ENCODE measurements around the gene TCF25. TPM values are rescaled to one million over a fixed set of nuclear protein-coding genes. Genes with fewer than 3 reads are reported as not detected.
A peak's percentile ranks its signal among the peaks of the same experiment; 100 is the strongest.
"Not testable (repeated sequence)": the region's sequence is repeated elsewhere in the genome, so short reads cannot be mapped to it uniquely, and the experiment has no call there.

The TCF25 gene
- total RNA-seq, 2 experiments from 2014 or later = 306 to 307 TPM

DNA sequence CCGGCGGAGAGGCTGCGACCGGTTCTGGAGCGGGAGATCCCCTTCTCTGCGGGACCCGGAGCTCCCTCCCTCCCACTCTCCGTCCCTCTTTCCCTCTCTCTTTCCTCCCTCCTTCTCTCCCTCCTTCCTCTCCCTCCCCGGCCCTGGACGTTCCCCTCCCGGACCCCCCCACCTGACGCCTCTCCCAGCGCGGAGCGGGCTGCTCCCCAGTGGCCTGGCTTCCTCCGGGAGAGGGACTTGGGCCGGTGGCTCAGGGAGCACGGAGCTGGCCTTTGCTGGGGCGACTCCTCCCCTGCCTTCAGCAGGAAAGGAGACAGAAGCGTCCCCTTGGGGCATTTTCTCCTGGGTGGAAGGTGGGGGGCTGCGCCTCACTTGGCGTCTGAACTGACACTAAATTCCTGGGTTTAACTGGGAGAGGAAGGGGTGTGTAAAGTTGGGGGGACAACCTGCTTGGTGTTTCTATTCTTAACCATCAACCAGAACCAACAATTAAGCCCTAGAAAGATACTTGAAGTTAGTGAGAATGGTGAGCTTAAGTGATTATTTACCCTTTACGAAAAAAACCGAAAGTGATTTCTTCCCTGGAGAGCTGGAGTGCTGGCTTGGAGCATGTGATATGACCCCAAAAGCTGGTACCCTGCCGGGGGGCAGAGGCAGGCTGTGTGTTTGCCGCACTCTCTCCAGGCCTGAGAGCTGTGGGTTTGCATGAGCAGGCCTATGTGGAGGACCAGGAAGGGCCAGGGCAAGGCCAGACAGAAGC, 44.3 kb upstream of the TCF25 start:
- H3K4me1 Mint-ChIP-seq (ENCODE audit: low read depth) = peaks cover 4% of the 10 kb centered on the region
- POLR2A ChIA-PET = interaction anchor here (1.0 to 1.8 kb wide), 3 partner anchors 8 to 44 kb away, joined by 3 to 4 read pairs (median 3); partner anchors contain the start of gene TCF25
- ATAC-seq (ENCODE audit: poor library complexity) = no peak
- Histone ChIP-seq H3K27ac (ENCODE audit: low read depth in 1 of 2, low read length in 2 of 2) (no peak overlapping the region), H3K4me3 (ENCODE audit: low read length) (no peak overlapping the region), H3K4me1 (ENCODE audit: insufficient read depth, low read length) (peaks cover 12% of the 10 kb centered on the region), H3K9me3 (ENCODE audit: control insufficient read depth in 1 of 2, insufficient read depth in 1 of 2, low read length in 2 of 2) (peaks cover 0 to 13% of the 10 kb centered on the region in 2 experiments), H3K36me3 (ENCODE audit: insufficient read depth, low read length) (no peaks in the 10 kb centered on the region), H3K27me3 (ENCODE audit: control insufficient read depth in 1 of 2, insufficient read depth in 2 of 2, low read length in 2 of 2) (peaks cover 17 to 25% of the 10 kb centered on the region in 2 experiments)
- TF ChIP-seq, protein P1, sequence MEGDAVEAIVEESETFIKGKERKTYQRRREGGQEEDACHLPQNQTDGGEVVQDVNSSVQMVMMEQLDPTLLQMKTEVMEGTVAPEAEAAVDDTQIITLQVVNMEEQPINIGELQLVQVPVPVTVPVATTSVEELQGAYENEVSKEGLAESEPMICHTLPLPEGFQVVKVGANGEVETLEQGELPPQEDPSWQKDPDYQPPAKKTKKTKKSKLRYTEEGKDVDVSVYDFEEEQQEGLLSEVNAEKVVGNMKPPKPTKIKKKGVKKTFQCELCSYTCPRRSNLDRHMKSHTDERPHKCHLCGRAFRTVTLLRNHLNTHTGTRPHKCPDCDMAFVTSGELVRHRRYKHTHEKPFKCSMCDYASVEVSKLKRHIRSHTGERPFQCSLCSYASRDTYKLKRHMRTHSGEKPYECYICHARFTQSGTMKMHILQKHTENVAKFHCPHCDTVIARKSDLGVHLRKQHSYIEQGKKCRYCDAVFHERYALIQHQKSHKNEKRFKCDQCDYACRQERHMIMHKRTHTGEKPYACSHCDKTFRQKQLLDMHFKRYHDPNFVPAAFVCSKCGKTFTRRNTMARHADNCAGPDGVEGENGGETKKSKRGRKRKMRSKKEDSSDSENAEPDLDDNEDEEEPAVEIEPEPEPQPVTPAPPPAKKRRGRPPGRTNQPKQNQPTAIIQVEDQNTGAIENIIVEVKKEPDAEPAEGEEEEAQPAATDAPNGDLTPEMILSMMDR (IDR thresholded peaks at IDR 0.05) = no peak
- CTCF ChIA-PET = interaction anchor here (1.1 to 1.8 kb wide), 2 partner anchors 123 to 129 kb away, joined by 4 to 5 read pairs; no protein-coding TSS in a partner anchor
- no peak overlapping the region for H3K27ac Mint-ChIP-seq
- peaks cover 29% of the 10 kb centered on the region for H3K27me3 Mint-ChIP-seq
- H3K36me3 Mint-ChIP-seq (ENCODE audit: low read depth) = no peaks in the 10 kb centered on the region
- no peak for DNase-seq
- H3K4me3 Mint-ChIP-seq = peak overlapping the region; percentile 27
- intact Hi-C loops (cut with DNase I, micrococcal nuclease) = loop anchor here in 1 of 2 experiments (5.0 kb wide), 1 partner anchor 98 kb away; no protein-coding TSS in a partner anchor
- H3K9me3 Mint-ChIP-seq = no peaks in the 10 kb centered on the region

DNA sequence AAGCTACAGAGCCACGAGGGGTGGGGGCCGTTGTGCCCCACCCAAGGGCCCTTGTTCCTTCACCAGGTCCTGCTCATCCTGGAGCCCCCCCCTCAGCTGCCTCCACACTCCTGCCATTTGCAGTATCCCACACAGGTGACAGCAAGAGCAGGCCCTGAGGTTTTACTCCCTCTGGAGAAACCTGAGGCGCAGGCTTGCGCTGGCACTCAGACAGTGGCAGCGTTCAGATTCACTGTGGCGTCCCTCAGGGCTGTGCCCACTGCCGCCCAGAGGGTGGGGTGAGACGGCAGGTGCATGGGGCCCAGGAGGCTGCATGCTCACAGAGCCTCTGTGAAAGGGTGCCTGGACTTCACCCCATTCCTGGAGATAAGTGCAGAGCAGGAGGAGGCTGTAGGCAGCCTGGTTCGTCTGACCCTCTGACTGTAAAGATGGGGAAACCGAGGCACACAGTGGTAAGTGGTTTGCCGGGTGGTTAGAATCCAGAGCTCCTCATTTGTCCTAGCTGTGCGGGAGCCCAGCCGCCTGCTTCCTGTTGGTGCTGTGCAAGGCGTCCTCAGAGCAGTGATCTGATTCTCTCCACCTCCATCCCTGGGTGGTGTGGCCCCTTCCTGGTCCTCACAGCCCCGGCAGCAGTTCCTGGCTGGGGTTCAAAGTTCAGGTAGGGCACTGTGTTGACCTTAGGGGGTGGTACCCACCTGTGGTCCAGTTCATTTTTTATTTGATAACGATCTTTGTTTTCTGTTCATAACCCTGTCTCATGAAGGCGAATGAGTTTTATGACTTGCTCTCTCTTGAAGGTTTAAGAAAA, 43.6 kb upstream of the TCF25 start:
- Mint-ChIP-seq H3K27ac (no peak overlapping the region), H3K4me3 (no peak overlapping the region), H3K36me3 (ENCODE audit: low read depth) (no peaks in the 10 kb centered on the region), H3K9me3 (no peaks in the 10 kb centered on the region), H3K4me1 (ENCODE audit: low read depth) (peaks cover 4% of the 10 kb centered on the region), H3K27me3 (peaks cover 29% of the 10 kb centered on the region)
- DNase-seq (no peak), ATAC-seq (ENCODE audit: poor library complexity) (no peak)
- no peak overlapping the region for H3K27ac ChIP-seq (ENCODE audit: low read depth in 1 of 2, low read length in 2 of 2)
- TF ChIP-seq, protein P1 (IDR thresholded peaks at IDR 0.05) = no peak
- CTCF ChIA-PET = interaction anchor here (1.8 kb wide), 1 partner anchor 130 kb away, joined by 5 read pairs; no protein-coding TSS in a partner anchor
- H3K4me3 ChIP-seq (ENCODE audit: low read length) = no peak overlapping the region
- H3K9me3 ChIP-seq (ENCODE audit: control insufficient read depth in 1 of 2, insufficient read depth in 1 of 2, low read length in 2 of 2) = peaks cover 0 to 15% of the 10 kb centered on the region in 2 experiments
- H3K27me3 ChIP-seq (ENCODE audit: control insufficient read depth in 1 of 2, insufficient read depth in 2 of 2, low read length in 2 of 2) = peaks cover 17 to 25% of the 10 kb centered on the region in 2 experiments
- no peaks in the 10 kb centered on the region for H3K36me3 ChIP-seq (ENCODE audit: insufficient read depth, low read length)
- intact Hi-C loops (cut with DNase I, micrococcal nuclease) = loop anchor here in 1 of 2 experiments (5.0 kb wide), 1 partner anchor 97 kb away; no protein-coding TSS in a partner anchor
- peaks cover 12% of the 10 kb centered on the region for H3K4me1 ChIP-seq (ENCODE audit: insufficient read depth, low read length)
- POLR2A ChIA-PET = interaction anchor here (1.8 kb wide), 1 partner anchor 12 kb away, joined by 4 read pairs; no protein-coding TSS in a partner anchor

DNA sequence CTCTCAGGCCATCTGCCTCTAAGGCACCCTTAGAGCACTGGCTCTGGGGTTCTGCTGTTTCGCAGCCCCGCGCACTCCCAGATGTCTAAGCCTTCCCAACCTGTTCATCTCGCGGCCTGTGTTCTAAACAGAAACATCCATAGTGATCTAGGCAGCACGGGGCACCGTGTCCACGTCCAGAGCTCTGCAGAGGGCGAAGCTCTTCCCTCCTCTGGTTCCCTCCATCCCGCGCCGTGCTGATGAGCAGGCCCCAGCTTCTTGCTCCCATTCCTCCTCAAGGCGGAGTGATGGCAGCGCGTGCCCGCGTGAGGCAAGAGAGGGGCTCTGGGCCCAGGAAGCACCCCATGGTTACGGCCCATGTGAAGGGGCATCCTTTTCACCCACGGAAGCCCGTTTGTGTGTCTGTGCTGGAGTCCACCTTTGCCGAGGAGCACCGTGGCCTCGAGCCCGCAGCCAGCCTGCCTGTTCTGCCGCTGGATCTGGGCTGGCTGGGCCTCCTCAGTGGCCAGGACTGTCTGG, 41.5 kb upstream of the TCF25 start:
- H3K4me1 Mint-ChIP-seq (ENCODE audit: low read depth) = peaks cover 4% of the 10 kb centered on the region
- H3K36me3 Mint-ChIP-seq (ENCODE audit: low read depth) = no peaks in the 10 kb centered on the region
- Histone ChIP-seq H3K27ac (ENCODE audit: low read depth in 1 of 2, low read length in 2 of 2) (no peak overlapping the region), H3K4me1 (ENCODE audit: insufficient read depth, low read length) (peaks cover 12% of the 10 kb centered on the region), H3K4me3 (ENCODE audit: low read length) (no peak overlapping the region), H3K9me3 (ENCODE audit: control insufficient read depth in 1 of 2, insufficient read depth in 1 of 2, low read length in 2 of 2) (peaks cover 0 to 25% of the 10 kb centered on the region in 2 experiments), H3K27me3 (ENCODE audit: control insufficient read depth in 1 of 2, insufficient read depth in 2 of 2, low read length in 2 of 2) (peaks cover 17 to 25% of the 10 kb centered on the region in 2 experiments), H3K36me3 (ENCODE audit: insufficient read depth, low read length) (no peaks in the 10 kb centered on the region)
- TF ChIP-seq, protein P1 (IDR thresholded peaks at IDR 0.05) = no peak
- ATAC-seq (ENCODE audit: poor library complexity) (no peak), DNase-seq (peak in 1 of 14 experiments; percentile 5)
- no peak overlapping the region for H3K27ac Mint-ChIP-seq
- CTCF ChIA-PET = no interaction called here
- intact Hi-C loops (cut with DNase I, micrococcal nuclease) = no loop called here
- H3K27me3 Mint-ChIP-seq = peaks cover 29% of the 10 kb centered on the region
- H3K9me3 Mint-ChIP-seq = no peaks in the 10 kb centered on the region
- H3K4me3 Mint-ChIP-seq = no peak overlapping the region
- POLR2A ChIA-PET = no interaction called here

DNA sequence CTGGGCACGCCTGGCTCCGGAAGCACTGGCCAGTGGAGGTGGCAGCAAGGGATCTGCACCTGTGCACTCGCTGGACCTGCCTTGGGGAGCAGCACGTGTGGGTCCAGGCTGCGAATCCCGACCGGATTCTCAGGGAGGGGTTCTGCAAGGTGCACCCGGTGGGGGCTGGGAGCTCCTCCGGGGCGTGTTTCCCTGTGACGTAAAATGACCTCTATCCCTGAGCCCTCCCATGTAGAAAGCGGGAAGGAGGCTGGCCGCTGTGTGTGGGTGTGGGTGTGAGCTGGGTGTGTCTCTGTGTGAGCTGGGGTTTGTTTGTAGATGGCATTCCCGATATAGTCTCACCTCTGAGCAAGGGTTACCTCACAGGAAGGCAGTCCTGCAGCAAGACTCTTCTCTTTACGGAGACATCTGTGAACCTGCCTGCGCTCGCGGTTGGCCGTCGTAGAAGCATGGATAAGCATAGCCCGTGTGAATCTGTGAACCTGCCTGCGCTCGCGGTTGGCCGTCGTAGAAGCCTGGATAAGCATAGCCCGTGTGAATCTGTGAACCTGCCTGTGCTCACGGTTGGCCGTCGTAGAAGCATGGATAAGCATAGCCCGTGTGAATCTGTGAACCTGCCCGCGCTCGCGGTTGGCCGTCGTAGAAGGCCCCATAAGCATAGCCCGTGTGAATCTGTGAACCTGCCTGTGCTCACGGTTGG, 39.6 kb upstream of the TCF25 start:
- CTCF ChIA-PET; ATAC-seq (ENCODE audit: poor library complexity); intact Hi-C loops (cut with DNase I, micrococcal nuclease): not testable (repeated sequence)

More for the DNA sequence above, 39.6 kb upstream of the TCF25 start:
- H3K36me3 ChIP-seq (ENCODE audit: insufficient read depth, low read length); POLR2A ChIA-PET; H3K36me3 Mint-ChIP-seq (ENCODE audit: low read depth); H3K4me3 Mint-ChIP-seq; H3K9me3 Mint-ChIP-seq; H3K27ac Mint-ChIP-seq; H3K27ac ChIP-seq (ENCODE audit: low read depth in 1 of 2, low read length in 2 of 2); H3K4me3 ChIP-seq (ENCODE audit: low read length): not testable (repeated sequence)
- Mint-ChIP-seq H3K27me3 (peaks cover 25% of the 10 kb centered on the region), H3K4me1 (ENCODE audit: low read depth) (peaks cover 19% of the 10 kb centered on the region)
- peaks cover 0 to 21% of the 10 kb centered on the region in 2 experiments for H3K9me3 ChIP-seq (ENCODE audit: control insufficient read depth in 1 of 2, insufficient read depth in 1 of 2, low read length in 2 of 2)
- H3K27me3 ChIP-seq (ENCODE audit: control insufficient read depth in 1 of 2, insufficient read depth in 2 of 2, low read length in 2 of 2) = peaks cover 11 to 18% of the 10 kb centered on the region in 2 experiments
- H3K4me1 ChIP-seq (ENCODE audit: insufficient read depth, low read length) = peaks cover 22% of the 10 kb centered on the region
- DNase-seq = peak in 1 of 14 experiments; percentile 6
